Left lung (tissue), 14 donors: ENCODE data around the gene PDXDC1. TPM values are rescaled to one million over a fixed set of nuclear protein-coding genes. Genes with fewer than 3 reads are reported as not detected.
"Not testable (repeated sequence)": the region's sequence is repeated elsewhere in the genome, so short reads cannot be mapped to it uniquely, and the experiment has no call there.

ENCODE experiments used
- ATAC-seq: fragments of 200-7000 bp; cut with Tn5 transposase; one replicate; pipeline ENCODE4 v1.9.1; 2020; ENCODE audit warnings: moderate library complexity
- DNase-seq, 4 donors: peaks; one replicate each; pipeline ENCODE4 v3.0.0-alpha.2; 2013 to 2020
- H3K27ac ChIP-seq, 2 donors: fragments of 200-600 bp; sonication (generic) in 1 of 2; one replicate each; pipeline versions ENCODE4 v1.5.0 to v1.8.0; 2020 to 2021
- H3K27me3 ChIP-seq, 2 donors: fragments of 200-600 bp; sonication (generic) in 1 of 2; one replicate each; pipeline versions ENCODE4 v1.5.0 to v1.8.0; 2020 to 2021
- H3K36me3 ChIP-seq, 2 donors: fragments of 200-600 bp; sonication (generic) in 1 of 2; one replicate each; pipeline versions ENCODE4 v1.5.0 to v1.8.0; 2020 to 2021
- H3K4me1 ChIP-seq, 2 donors: fragments of 200-600 bp; one replicate each; pipeline ENCODE4 v1.8.0; 2021
- H3K4me3 ChIP-seq, 2 donors: fragments of 200-600 bp; sonication (generic) in 1 of 2; one replicate each; pipeline versions ENCODE4 v1.5.0 to v1.8.0; 2020 to 2021; ENCODE audit warnings: mild to moderate bottlenecking in 1 of 2
- H3K9me3 ChIP-seq, 2 donors: fragments of 200-600 bp; sonication (generic) in 1 of 2; one replicate each; pipeline versions ENCODE4 v1.5.0 to v1.8.0; 2020 to 2021
- intact Hi-C, 2 donors: fragments of 100-400 bp; cut with DNase I; formaldehyde crosslinking; loops; one replicate each; pipeline versions ENCODE4 v1.11.2 to v1.14.2; 2022
- long read RNA-seq, 12 donors: library from polyadenylated mRNA in 2 of 12; unstranded in 2 of 12; transcript quantifications; one replicate each; pipeline ENCODE4 v2.0.0 and lab custom pipeline, GENCODE V29; 2019 to 2026
- polyA plus RNA-seq, 6 donors: library from polyadenylated mRNA; unstranded; fragments of 120-200 nt; gene quantifications; one replicate each; pipeline ENCODE4 v1.2.1, GENCODE V29; 2013; ENCODE audit not compliant: insufficient read length in 6 of 6
- total RNA-seq, 2 donors: library from RNA; stranded (reverse); fragmentation: NEBNext Ultra II Directional; extraction: Animal tissue kit (Norgen Biotek cat#: 25700); gene quantifications; one replicate each; pipeline ENCODE4 v1.2.1, GENCODE V29; 2021
- donor health status: DM: no; HTN: yes; CAD: no.
- donor health status: DM: no; HTN: no; CAD: no.

The PDXDC1 gene, protein sequence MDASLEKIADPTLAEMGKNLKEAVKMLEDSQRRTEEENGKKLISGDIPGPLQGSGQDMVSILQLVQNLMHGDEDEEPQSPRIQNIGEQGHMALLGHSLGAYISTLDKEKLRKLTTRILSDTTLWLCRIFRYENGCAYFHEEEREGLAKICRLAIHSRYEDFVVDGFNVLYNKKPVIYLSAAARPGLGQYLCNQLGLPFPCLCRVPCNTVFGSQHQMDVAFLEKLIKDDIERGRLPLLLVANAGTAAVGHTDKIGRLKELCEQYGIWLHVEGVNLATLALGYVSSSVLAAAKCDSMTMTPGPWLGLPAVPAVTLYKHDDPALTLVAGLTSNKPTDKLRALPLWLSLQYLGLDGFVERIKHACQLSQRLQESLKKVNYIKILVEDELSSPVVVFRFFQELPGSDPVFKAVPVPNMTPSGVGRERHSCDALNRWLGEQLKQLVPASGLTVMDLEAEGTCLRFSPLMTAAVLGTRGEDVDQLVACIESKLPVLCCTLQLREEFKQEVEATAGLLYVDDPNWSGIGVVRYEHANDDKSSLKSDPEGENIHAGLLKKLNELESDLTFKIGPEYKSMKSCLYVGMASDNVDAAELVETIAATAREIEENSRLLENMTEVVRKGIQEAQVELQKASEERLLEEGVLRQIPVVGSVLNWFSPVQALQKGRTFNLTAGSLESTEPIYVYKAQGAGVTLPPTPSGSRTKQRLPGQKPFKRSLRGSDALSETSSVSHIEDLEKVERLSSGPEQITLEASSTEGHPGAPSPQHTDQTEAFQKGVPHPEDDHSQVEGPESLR
- total RNA-seq = 100 to 1,000 TPM; 103 to 111 TPM
- 10 to 100 TPM; 55.7 to 99.1 (median 82.8) TPM for polyA plus RNA-seq
- long read RNA-seq, donor 1, full-length matches to known transcripts = 7 of 14 reads
- long read RNA-seq, donor 1, partial matches to known transcripts = 7 of 14 reads
- long read RNA-seq, donor 1, other reads (novel, unspliced or antisense) = 0 of 14 reads
- long read RNA-seq, donor 2, full-length matches to known transcripts = 6 of 6 reads
- long read RNA-seq, donor 2, partial matches to known transcripts = 0 of 6 reads
- long read RNA-seq, donor 2, other reads (novel, unspliced or antisense) = 0 of 6 reads
- long read RNA-seq, donor 3, full-length matches to known transcripts = 14 of 14 reads
- long read RNA-seq, donor 3, partial matches to known transcripts = 0 of 14 reads
- long read RNA-seq, donor 3, other reads (novel, unspliced or antisense) = 0 of 14 reads
- long read RNA-seq, donor 4, full-length matches to known transcripts = 11 of 19 reads
- long read RNA-seq, donor 4, partial matches to known transcripts = 1 of 19 reads
- long read RNA-seq, donor 4, other reads (novel, unspliced or antisense) = 7 of 19 reads
- long read RNA-seq, donor 5, full-length matches to known transcripts = 4 of 41 reads
- long read RNA-seq, donor 5, partial matches to known transcripts = 37 of 41 reads
- long read RNA-seq, donor 5, other reads (novel, unspliced or antisense) = 0 of 41 reads
- long read RNA-seq, donor 6, full-length matches to known transcripts = 9 of 27 reads
- long read RNA-seq, donor 6, partial matches to known transcripts = 18 of 27 reads
- long read RNA-seq, donor 6, other reads (novel, unspliced or antisense) = 0 of 27 reads
- long read RNA-seq, donor 7, full-length matches to known transcripts = 8 of 8 reads
- long read RNA-seq, donor 7, partial matches to known transcripts = 0 of 8 reads
- long read RNA-seq, donor 7, other reads (novel, unspliced or antisense) = 0 of 8 reads
- long read RNA-seq, donor 8, full-length matches to known transcripts = 8 of 13 reads
- long read RNA-seq, donor 8, partial matches to known transcripts = 0 of 13 reads
- long read RNA-seq, donor 8, other reads (novel, unspliced or antisense) = 5 of 13 reads
- long read RNA-seq, donor 9 = 0 reads
- long read RNA-seq, donor 10, full-length matches to known transcripts = 4 of 21 reads
- long read RNA-seq, donor 10, partial matches to known transcripts = 5 of 21 reads
- long read RNA-seq, donor 10, other reads (novel, unspliced or antisense) = 12 of 21 reads
- long read RNA-seq, donor 11 = 0 reads
- long read RNA-seq, donor 12, full-length matches to known transcripts = 7 of 27 reads
- long read RNA-seq, donor 12, partial matches to known transcripts = 15 of 27 reads
- long read RNA-seq, donor 12, other reads (novel, unspliced or antisense) = 5 of 27 reads

DNA sequence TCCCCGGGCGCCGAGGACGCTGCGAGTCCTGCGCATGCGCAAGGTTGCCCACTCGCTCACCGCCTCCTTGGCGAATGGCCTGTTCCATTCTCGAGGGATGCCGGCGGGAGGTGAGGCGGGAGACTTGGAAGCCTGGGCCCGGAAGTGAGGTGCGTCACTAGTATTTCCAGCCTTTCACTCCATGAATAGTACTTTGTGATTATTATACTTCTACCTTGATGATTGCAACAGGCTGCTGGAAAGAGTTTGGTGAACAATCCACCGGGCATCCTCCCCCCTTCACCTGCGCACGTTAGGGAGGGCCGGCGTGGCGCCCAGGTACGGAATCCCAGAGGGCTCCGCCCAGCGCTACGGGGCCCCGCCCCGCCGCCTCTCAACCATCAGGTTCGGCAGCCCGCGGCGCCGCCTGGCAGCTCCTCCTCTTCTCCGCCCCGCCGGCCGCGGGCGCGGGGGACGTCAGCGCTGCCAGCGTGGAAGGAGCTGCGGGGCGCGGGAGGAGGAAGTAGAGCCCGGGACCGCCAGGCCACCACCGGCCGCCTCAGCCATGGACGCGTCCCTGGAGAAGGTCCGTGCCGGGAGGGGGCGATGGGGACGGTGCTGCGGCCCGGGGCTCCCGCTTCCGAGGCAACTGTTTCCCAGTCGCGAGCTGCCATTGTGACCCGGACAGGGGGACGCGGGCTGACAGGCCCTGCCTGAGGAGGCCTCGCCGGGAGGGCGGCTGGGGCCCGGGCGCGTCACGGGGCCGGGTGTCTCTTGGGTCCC, at the start of gene PDXDC1:
TSS of gene PDXDC1 (plus strand) at position 371 of the 762 bp plus-strand sequence. CDS start at position 545, 174 bp downstream.
- H3K36me3 ChIP-seq, H3K27me3 ChIP-seq, H3K9me3 ChIP-seq, intact Hi-C loops: not testable (repeated sequence)
- peak; percentile 96 for ATAC-seq
- peak; percentile 83 to 100 (median 95) for DNase-seq
- Histone ChIP-seq H3K4me1 (peaks cover 0 to 36% of the 10 kb centered on the region in 2 donors), H3K27ac (peak within 1 kb of the TSS; percentile 92 to 95), H3K4me3 (peak within 1 kb of the TSS; percentile 78 to 99)

DNA sequence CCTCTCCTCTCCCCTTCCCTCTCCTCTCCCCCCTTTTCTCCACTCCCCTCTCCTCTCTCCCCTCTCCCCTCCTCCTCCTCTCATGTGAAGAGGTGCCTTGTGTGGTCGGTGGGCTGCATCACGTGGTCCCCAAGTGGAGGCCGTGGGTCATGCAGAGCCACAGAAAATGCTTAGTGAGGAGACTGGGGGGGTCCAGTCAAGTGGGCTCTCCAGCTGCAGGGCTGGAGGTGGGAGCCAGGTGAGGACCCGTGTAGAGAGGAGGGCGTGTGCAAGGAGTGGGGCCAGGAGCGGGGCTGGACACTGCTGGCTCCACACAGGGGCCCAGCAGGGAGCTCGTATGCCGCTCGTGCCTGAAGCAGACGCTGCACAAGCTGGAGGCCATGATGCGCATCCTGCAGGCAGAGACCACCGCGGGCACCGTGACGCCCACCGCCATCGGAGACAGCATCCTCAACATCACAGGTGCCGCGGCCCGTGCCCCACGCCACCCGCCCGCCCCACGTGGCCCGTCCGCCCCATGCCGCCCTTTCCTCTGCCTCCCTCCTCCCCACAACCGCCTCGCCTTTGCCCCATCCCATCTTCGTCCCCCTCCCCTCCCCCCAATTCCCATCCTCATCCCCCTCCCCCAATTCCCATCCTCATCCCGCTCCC, 46.6 kb upstream of the PDXDC1 start:
- intact Hi-C loops, H3K27me3 ChIP-seq, H3K9me3 ChIP-seq, H3K4me3 ChIP-seq, H3K27ac ChIP-seq, H3K4me1 ChIP-seq: not testable (repeated sequence)
- ATAC-seq = peak; percentile 62
- peak; percentile 6 to 76 (median 22) for DNase-seq
- H3K36me3 ChIP-seq = peaks cover 0 to 11% of the 10 kb centered on the region in 2 donors

DNA sequence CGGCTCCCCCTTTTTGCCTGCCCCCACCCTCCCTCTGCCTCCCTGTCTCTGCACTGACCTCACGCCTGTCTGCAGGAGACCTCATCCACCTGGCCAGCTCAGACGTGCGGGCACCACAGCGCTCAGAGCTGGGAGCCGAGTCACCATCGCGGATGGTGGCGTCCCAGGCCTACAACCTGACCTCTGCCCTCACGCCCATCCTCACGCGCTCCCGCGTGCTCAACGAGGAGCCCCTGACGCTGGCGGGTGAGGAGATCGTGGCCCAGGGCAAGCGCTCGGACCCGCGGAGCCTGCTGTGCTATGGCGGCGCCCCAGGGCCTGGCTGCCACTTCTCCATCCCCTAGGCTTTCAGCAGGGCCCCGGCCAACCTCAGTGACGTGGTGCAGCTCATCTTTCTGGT, 45.6 kb upstream of the PDXDC1 start:
- intact Hi-C loops, H3K4me3 ChIP-seq, H3K4me1 ChIP-seq, H3K27me3 ChIP-seq, H3K27ac ChIP-seq, ATAC-seq, H3K9me3 ChIP-seq: not testable (repeated sequence)
- peaks cover 0 to 11% of the 10 kb centered on the region in 2 donors for H3K36me3 ChIP-seq
- peak in 1 of 4 donors; percentile 55 for DNase-seq

DNA sequence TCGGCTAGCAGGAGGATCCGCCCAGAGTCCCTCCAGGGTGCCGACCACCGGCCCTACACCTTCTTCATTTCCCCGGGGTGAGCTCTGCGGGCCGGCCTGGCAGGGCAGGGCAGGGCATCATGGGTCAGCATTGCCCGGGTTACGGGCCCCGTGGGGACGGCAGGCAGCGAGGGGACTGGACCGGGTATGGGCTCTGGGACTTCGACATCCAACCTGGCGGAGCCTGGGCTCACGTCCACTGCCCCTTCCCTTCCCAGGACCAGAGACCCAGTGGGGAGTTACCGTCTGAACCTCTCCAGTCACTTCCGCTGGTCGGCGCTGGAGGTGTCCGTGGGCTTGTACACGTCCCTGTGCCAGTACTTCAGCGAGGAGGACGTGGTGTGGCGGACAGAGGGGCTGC, 44.6 kb upstream of the PDXDC1 start:
- H3K27me3 ChIP-seq, H3K4me3 ChIP-seq, H3K27ac ChIP-seq, ATAC-seq, H3K9me3 ChIP-seq, H3K4me1 ChIP-seq, intact Hi-C loops: not testable (repeated sequence)
- H3K36me3 ChIP-seq = peaks cover 0 to 13% of the 10 kb centered on the region in 2 donors
- peak in 1 of 4 donors; percentile 45 for DNase-seq

DNA sequence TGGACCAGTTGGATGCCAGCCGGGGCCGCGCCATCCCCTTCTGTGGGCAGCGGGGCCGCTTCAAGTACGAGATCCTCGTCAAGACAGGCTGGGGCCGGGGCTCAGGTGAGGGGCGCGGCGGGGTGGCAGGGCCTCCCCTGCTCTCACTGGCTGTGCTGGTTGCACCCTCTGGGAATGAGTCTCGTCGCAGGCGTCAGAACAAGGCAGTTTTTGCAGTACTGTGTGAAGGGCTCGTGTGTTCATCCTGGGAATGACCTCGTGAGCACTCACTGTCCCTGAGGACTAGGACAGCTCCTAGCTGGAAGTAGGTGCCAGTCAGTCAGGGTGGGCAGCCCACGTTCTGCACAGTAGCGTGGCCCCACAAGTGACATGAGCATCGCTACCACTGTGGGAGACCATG, 43.9 kb upstream of the PDXDC1 start:
- DNase-seq = peak in 1 of 4 donors; percentile 37
- H3K27me3 ChIP-seq, H3K4me1 ChIP-seq: not testable (repeated sequence)

DNA sequence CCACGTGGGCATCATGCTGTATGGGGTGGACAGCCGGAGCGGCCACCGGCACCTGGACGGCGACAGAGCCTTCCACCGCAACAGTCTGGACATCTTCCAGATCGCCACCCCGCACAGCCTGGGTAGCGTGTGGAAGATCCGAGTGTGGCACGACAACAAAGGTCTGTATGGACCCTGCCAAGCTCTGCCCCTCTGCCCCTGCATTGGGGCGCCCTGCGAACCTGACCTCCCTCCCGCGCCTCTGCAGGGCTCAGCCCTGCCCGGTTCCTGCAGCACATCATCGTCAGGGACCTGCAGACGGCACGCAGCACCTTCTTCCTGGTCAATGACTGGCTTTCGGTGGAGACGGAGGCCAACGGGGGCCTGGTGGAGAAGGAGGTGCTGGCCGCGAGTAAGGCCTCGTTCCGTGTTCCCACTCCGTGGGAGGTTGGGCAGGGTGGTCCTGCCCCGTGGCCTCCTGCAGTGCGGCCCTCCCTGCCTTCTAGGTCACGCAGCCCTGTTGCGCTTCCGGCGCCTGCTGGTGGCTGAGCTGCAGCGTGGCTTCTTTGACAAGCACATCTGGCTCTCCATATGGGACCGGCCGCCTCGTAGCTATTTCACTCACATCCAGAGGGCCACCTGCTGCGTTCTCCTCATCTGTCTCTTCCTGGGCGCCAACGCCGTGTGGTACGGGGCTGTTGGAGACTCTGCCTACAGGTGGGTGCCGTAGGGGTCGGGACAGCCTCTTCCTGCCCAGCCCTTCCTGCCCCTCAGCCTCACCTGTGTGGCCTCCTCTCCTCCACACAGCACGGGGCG, 42.0 kb upstream of the PDXDC1 start:
- ATAC-seq, H3K27me3 ChIP-seq, intact Hi-C loops, H3K9me3 ChIP-seq, H3K4me3 ChIP-seq, H3K4me1 ChIP-seq, H3K27ac ChIP-seq: not testable (repeated sequence)
- DNase-seq = peak in 2 of 4 donors; percentile 19 to 77
- H3K36me3 ChIP-seq = peaks cover 0 to 16% of the 10 kb centered on the region in 2 donors

More for the DNA sequence above, 43.9 kb upstream of the PDXDC1 start:
- H3K27ac ChIP-seq, intact Hi-C loops, ATAC-seq, H3K4me3 ChIP-seq, H3K9me3 ChIP-seq: not testable (repeated sequence)
- peaks cover 0 to 16% of the 10 kb centered on the region in 2 donors for H3K36me3 ChIP-seq

DNA sequence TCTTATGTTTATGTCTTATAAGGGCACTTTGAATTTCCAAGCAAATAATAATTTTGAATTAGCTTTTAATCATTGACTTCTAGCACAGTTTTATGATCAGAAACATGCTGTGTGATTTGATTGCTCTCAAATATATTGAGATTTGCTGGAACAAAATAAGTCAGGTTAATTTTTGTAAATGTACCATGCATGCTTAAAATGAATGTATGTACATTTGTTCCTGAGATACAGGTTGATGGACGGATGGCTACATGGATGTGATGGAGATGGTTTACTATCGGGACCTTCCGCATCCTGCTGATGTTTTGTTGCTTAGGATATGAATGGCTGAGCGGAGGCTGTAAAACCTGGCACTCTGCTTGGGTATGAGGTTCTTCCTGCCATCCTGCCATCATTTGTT, 37.7 kb upstream of the PDXDC1 start, which contains the start of gene NPIPA1:
TSS of gene NPIPA1 (plus strand) at position 301 of the 400 bp plus-strand sequence. CDS start at position 301, 0 bp downstream.
- DNase-seq, H3K27ac ChIP-seq, ATAC-seq, intact Hi-C loops, H3K9me3 ChIP-seq, H3K4me3 ChIP-seq, H3K4me1 ChIP-seq, H3K27me3 ChIP-seq: not testable (repeated sequence)
- H3K36me3 ChIP-seq = peaks cover 0 to 12% of the 10 kb centered on the region in 2 donors

DNA sequence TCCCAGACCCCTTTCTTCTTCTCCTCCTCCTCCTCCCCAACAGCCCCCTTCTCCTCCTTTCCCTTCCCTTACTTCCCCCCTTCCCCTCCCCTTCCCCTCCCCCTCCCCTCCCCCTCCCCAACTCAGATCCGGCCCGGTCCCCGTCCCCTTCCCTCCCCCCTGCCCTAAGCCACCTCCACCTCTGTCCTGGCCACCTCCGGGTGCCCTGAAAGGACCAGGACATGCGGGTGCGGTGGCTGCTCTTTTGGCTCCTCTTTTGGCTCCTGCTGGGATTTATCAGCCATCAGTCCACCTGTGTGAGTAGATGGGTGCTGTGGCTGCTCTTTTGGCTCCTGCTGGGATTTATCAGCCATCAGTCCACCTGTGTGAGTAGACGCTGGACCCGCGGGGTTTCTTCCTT, 36.8 kb upstream of the PDXDC1 start:
- H3K4me3 ChIP-seq, H3K4me1 ChIP-seq, intact Hi-C loops, H3K9me3 ChIP-seq, H3K27ac ChIP-seq, H3K36me3 ChIP-seq, H3K27me3 ChIP-seq, ATAC-seq: not testable (repeated sequence)
- DNase-seq = peak in 2 of 4 donors; percentile 23 to 75

DNA sequence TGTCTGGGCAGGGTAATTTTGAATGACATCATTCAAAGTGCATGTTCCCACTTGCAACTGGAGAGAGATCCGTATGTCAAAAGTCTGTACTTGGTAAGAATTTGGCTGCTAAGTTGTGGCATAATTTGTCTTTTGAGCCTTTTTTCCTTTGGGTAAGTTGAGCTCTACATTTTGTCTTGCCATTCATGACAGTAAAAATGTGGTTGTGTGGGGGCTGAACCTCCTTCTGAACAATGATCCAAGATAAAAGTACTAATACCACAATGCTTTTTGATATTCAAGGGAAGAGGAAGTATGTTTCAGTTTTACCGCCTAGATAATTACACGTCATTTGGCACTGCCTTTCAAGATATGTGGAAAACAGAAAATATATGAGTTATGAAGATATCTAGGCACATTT, 32.1 kb upstream of the PDXDC1 start:
- H3K4me3 ChIP-seq, H3K27me3 ChIP-seq, ATAC-seq, H3K4me1 ChIP-seq, H3K36me3 ChIP-seq, intact Hi-C loops, H3K27ac ChIP-seq, DNase-seq, H3K9me3 ChIP-seq: not testable (repeated sequence)
